Esophagus squamous epithelium (tissue), 4 donors: ENCODE data around the gene IRX6.

Source experiments
- CTCF ChIP-seq, 6 experiments: fragments of 450-650 bp in 4 of 6; fragments of 200-600 bp in 2 of 6; sonication (generic) in 2 of 6; IDR thresholded peaks; one replicate each; pipeline ENCODE4 v1.5.1; 2016 to 2019; ENCODE audit warnings: antibody characterized with exemption in 6 of 6, mild to moderate bottlenecking in 4 of 6, moderate library complexity in 4 of 6
- POLR2A ChIP-seq, 4 donors: fragments of 450-650 bp; IDR thresholded peaks; one replicate each; pipeline ENCODE4 v1.6.1; 2017; ENCODE audit warnings: antibody characterized with exemption in 4 of 4, mild to moderate bottlenecking in 4 of 4, moderate library complexity in 3 of 4

- TF ChIP-seq CTCF (IDR thresholded peaks at IDR 0.05): no peak
- TF ChIP-seq POLR2A (IDR thresholded peaks at IDR 0.05): no peak
Measured at GRCh38 chr16:55280587-55280986, 43.4 kb upstream of the IRX6 start.
